Measurements from ENCODE around the gene CHN2.

DNA sequence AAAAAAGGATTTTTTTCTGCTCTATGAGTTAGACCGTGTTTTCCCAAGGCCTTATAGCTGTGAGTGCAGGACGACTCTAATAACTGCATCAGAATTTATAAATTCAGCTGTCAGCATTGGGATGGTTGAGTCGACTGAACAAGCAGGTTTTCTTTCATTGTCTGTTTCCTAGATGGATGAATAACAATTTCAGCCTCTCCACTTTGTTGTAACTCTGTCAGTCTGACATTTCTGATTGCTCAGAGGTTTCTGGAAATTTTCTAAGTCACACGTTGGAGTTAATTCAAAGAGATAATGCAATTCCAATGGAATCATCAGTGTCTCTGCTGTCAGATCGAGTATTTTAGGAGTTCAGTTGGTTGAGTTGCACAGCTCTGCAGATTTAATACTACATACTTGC lies 159.2 kb downstream of the CHN2 start:
- TF ChIP-seq CTCF (IDR thresholded peaks at IDR 0.05) (no peak), EZH2 (IDR thresholded peaks at IDR 0.05) (no peak), EZH2phosphoT487 (IDR thresholded peaks at IDR 0.05) (no peak)
